Smooth muscle cell of trachea (primary cell): Measurements from ENCODE around the gene COX6B1. TPM values are rescaled to one million over a fixed set of nuclear protein-coding genes. Genes with fewer than 3 reads are reported as not detected.

Source experiments
- total RNA-seq: library from RNA; depleted of rRNA; stranded (reverse); fragments of >200 nt; gene quantifications from 2 replicates; pipeline ENCODE4 v1.2.1, GENCODE V29; 2014

Gene COX6B1, protein sequence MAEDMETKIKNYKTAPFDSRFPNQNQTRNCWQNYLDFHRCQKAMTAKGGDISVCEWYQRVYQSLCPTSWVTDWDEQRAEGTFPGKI
- 225 and 365 TPM in 2 replicates for total RNA-seq

DNA sequence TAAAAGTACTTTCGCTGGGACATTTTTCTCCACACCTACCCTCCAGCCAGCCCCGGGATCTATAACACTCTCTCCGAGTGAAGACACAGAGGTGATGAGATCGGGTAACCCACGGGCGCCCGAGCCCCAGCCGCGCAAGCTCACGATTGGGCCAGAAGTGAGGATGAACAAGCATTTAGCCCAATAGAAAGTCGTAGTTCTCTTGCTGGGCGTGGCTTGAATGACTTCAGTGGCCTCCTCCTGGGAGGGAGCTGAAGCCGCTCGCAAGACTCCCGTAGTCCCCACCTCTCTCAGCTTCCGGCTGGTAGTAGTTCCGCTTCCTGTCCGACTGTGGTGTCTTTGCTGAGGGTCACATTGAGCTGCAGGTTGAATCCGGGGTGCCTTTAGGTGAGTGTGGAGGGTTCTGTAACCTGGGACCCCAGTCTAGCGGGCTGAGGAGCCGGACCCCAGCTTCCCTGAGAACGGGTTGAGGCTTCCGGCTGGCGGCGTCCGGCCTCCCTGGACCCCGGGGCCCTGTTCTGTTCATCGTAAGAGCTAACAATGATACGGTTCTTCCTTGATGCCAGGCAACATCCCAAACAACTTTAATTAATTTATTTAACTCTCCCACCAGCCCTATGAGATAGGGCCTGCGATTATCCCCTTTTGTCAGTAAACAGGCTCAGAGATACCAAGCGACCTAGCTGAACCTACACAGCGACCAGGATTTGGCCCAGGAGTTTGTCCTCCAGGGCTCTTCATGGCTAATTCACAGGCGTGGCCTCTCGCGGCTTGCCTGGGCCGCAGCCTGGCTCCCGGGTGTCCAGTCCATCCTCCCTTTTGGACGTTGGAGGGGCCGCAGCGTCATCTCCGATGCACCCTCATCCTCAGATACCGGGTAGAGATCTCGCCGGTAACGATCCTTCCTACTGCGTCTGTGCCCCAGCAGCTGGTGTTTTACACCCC lies at the start of gene COX6B1:
Gene COX6B1 (plus strand): TSS at position 307 of the 945 bp plus-strand sequence. CDS start 2,921 bp downstream, outside the sequence.

DNA sequence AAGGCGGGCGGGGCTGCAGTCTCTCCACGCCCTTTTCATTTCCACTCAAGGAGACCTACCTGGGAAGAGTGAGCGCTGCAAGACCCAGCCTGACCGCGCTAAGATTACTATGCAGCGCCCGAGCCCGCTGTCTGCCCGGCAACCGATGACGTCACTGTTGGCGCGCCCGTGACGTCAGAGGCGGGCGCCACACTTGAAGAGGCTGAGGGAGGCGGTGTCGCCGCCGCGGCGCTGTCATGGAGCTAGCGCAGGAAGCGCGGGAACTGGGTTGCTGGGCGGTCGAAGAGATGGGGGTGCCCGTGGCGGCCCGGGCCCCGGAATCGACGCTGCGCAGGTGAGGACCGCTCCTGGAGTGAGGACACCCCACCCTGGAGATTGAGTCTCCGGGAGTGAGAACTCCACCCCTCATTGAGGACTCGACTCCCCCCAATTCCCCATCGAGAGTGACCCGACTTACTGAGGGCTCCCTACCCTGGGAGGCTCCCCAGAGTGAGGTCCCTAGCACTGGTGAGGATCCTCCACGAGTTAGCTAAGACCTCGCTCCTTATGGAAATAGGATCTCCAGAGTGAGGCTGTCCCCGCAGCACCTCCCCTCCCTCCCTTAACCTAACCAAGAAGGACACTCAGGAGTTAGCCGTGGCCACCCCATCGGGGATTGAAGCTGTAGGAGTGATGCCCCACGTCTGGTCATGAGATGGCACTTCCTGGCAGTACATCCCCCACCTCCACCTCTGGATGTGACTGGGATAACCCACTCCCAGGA lies 35.4 kb upstream of the COX6B1 start, which contains the start of gene HAUS5:
Gene HAUS5 (plus strand): TSS at position 177 of the 763 bp plus-strand sequence. CDS start 60 bp downstream, at position 237.

GRCh38 chr19:35628565-35629331 lies 19.4 kb upstream of the COX6B1 start, which contains the start of gene RBM42:
TSS of gene RBM42 (plus strand) at chr19:35629036. CDS start at chr19:35629154, 118 bp downstream.

DNA sequence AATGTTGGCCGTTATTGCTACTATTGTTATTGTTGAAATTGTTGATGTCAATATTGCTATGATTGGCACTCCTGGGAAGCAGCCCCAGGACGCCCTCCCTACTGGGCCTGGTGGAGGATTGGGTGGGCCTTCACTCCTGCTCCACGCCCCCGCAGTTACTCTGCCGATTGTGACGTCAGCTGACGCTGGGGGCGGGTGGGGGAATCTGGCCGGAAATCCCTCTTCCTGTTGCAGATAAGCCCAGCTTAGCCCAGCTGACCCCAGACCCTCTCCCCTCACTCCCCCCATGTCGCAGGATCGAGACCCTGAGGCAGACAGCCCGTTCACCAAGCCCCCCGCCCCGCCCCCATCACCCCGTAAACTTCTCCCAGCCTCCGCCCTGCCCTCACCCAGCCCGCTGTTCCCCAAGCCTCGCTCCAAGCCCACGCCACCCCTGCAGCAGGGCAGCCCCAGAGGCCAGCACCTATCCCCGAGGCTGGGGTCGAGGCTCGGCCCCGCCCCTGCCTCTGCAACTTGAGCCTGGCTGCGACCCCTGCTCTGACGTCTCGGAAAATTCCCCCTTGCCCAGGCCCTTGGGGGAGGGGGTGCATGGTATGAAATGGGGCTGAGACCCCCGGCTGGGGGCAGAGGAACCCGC lies 6.5 kb upstream of the COX6B1 start, which contains the start of gene ETV2:
Gene ETV2 (plus strand): TSS at position 231 of the 637 bp plus-strand sequence. CDS start 716 bp downstream, outside the sequence.

DNA sequence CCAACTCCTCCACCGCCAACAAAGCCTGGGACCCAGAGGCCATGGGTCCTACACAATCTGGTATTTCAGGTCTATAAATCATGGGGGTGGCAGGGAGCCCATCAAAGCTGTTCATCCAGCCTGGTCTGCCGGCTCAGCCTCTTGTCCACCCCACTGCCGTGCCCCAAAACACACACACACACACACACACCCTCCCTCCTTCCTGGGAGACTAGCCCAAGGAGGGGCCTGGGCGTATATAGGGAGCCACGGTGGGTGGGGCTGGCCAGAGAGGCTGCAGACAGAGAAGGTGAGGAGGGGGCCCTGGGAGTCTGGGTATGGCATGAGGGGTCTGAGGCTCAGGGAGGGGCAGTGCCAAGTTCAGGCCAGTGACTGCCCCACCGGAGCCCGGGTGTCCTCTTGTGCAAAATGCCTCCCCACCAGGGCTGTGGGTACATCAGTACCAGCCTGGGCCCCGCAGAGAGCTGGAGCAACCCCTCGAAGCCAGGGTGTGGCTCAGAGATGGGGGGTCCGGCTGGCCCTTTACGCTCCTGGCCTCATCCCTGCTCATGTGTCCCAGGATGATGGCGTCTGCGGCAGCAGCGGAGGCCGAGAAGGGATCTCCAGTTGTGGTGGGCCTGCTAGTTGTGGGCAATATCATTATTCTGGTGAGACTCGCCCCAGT lies 18.3 kb downstream of the COX6B1 start, which contains the start of gene UPK1A:
Gene UPK1A (plus strand): TSS at position 267 of the 663 bp plus-strand sequence. CDS start 296 bp downstream, at position 563.

DNA sequence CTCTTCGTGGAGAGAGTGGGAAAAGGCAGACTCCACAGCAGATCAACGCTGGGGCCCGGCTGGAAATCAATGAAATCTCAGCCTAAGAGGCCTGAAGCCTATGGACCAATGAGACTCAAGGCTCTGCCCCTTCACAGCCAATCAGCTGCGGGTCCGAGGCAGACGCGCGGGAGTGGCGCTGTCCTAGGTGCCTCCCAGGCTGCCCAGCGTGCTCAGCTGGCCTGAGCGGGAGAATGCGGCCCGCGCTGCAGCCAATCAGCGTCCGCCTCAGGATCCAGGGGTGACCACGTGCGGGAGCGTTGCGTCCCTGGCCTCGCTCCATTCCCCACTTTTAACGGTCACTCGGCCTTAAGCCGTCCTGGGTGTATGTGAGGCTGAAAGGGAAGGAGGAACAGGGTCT lies 56.1 kb downstream of the COX6B1 start, which contains the start of gene ZBTB32:
Gene ZBTB32 (plus strand): TSS at position 341 of the 400 bp plus-strand sequence. CDS start 10,069 bp downstream, outside the sequence.

Other genes with a start within 250 kb of the COX6B1 start
- not detected in 2 replicates for gene FFAR2, start 200.1 kb upstream of the COX6B1 start, total RNA-seq
- not detected in 2 replicates for gene KRTDAP, start 157.9 kb upstream of the COX6B1 start, total RNA-seq
- gene DMKN, start 134.7 kb upstream of the COX6B1 start, total RNA-seq: 6.4 and 13.6 TPM in 2 replicates
- 2.9 and 10.6 TPM in 2 replicates for gene SBSN, start 120.0 kb upstream of the COX6B1 start, total RNA-seq
- gene GAPDHS, start 114.9 kb upstream of the COX6B1 start, total RNA-seq: 0.17 TPM in 1 of 2 replicates, not detected in the other
- 56.6 and 103 TPM in 2 replicates for gene TMEM147, start 102.7 kb upstream of the COX6B1 start, total RNA-seq
- not detected in 2 replicates for gene ATP4A, start 84.7 kb upstream of the COX6B1 start, total RNA-seq
- gene PMIS2, start 62.1 kb upstream of the COX6B1 start, total RNA-seq: not detected in 2 replicates
- gene HAUS5, start 35.6 kb upstream of the COX6B1 start, total RNA-seq: 6.6 and 12.2 TPM in 2 replicates
- gene RBM42, start 19.3 kb upstream of the COX6B1 start, total RNA-seq: 53.3 and 62.4 TPM in 2 replicates
- gene ETV2, start 6.6 kb upstream of the COX6B1 start, total RNA-seq: 0.17 and 0.44 TPM in 2 replicates
- not detected in 2 replicates for gene UPK1A, start 18.2 kb downstream of the COX6B1 start, total RNA-seq
- gene ZBTB32, start 56.2 kb downstream of the COX6B1 start, total RNA-seq: not detected in 2 replicates
- 9.8 and 10.9 TPM in 2 replicates for gene KMT2B, start 69.7 kb downstream of the COX6B1 start, total RNA-seq
- gene IGFLR1, start 94.1 kb downstream of the COX6B1 start, total RNA-seq: 0.29 and 1.2 TPM in 2 replicates
- gene U2AF1L4, start 97.1 kb downstream of the COX6B1 start, total RNA-seq: 4.6 and 7.3 TPM in 2 replicates
- gene PSENEN, start 97.3 kb downstream of the COX6B1 start, total RNA-seq: 18.4 and 20.2 TPM in 2 replicates
- gene LIN37, start 100.3 kb downstream of the COX6B1 start, total RNA-seq: 8.0 and 18.5 TPM in 2 replicates
- gene HSPB6, start 108.7 kb downstream of the COX6B1 start, total RNA-seq: 125 and 302 TPM in 2 replicates
- gene PROSER3, start 109.9 kb downstream of the COX6B1 start, total RNA-seq: 6.1 and 9.9 TPM in 2 replicates
- 5.6 and 10.0 TPM in 2 replicates for gene ARHGAP33, start 127.2 kb downstream of the COX6B1 start, total RNA-seq
- not detected in 2 replicates for gene PRODH2, start 164.5 kb downstream of the COX6B1 start, total RNA-seq
- gene NPHS1, start 204.2 kb downstream of the COX6B1 start, total RNA-seq: not detected in 2 replicates
- gene KIRREL2, start 208.6 kb downstream of the COX6B1 start, total RNA-seq: not detected in 2 replicates
- gene APLP1, start 220.3 kb downstream of the COX6B1 start, total RNA-seq: 5.1 and 11.7 TPM in 2 replicates